Stimulated activated CD4-positive, alpha-beta T cell treated with anti-CD3 and anti-CD28 coated beads, Interleukin-15, amount 100 ng/mL, for 24 hours (primary cell): Measurements from ENCODE around the gene GABPB1.

Experiments
- DNase-seq: peaks from one replicate; pipeline ENCODE4 v3.0.0-alpha.2; 2020

Gene GABPB1

DNA sequence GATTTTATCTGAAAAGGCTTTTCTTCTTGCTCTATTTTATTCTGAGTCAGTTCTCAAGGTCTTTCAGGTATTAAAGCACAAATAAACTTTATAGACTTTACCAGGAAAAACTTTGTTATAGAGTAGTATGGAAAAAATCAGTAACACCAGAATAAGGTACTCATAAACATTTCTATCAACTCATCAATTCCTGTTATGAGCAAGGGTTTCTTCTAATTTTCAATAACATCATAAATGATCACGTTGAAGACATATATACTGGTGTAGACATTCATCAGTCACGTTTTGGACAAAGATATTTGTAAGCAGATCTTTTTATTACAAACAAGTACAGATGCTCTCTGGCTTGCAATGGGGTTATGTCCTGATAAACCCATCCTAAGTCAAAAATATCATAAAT, 79.9 kb downstream of the GABPB1 start:
- DNase-seq = no peak

- DNase-seq = no peak
Observed at GRCh38 chr15:50267577-50267976, 87.4 kb downstream of the GABPB1 start.

- DNase-seq = no peak
Observed at GRCh38 chr15:50265620-50266019, 89.4 kb downstream of the GABPB1 start, which contains the start of gene HDC. Gene HDC, minus strand, starts transcription at chr15:50265726. Its CDS starts 103 bp downstream, at chr15:50265623.

DNA sequence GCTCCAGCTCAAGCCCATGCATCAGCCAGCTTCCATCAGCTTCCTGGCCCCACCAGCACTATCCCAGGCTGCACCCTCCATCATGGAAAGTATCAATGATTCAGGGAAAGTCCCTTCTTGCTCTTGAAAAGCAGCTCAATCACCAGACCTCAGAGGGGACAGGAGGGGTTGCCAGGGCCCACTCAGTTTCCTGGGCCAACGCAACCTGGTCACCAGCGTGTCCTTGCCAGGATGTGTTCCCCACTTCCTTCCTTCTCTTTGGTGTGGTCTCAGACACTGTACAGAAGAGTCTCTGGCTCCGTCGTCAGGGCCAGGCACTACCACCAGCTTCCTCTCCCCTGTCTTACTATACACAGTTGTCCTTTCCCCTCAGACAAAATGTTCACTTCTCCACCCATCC, 92.5 kb downstream of the GABPB1 start:
- DNase-seq = peak; percentile 70

DNA sequence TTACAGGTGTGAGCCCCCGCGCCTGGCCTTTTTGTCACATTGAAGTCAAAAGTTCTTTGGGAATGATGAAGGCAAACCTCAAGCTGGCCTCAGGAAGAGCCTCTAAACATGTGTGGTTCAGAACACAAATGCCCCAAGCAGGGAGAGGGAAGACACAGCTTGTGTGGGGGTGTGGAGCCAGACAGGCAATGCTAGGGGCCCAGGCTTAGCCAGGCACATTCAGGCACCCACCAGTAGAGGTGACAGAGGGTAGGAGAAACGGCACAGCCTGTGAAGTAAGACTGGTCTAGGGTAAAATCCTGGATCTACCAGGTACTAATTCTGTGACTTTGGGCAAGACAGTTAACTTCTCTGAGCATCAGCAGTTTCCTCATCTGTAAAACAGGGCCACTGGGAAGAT, 93.0 kb downstream of the GABPB1 start:
- DNase-seq = peak; percentile 39

DNA sequence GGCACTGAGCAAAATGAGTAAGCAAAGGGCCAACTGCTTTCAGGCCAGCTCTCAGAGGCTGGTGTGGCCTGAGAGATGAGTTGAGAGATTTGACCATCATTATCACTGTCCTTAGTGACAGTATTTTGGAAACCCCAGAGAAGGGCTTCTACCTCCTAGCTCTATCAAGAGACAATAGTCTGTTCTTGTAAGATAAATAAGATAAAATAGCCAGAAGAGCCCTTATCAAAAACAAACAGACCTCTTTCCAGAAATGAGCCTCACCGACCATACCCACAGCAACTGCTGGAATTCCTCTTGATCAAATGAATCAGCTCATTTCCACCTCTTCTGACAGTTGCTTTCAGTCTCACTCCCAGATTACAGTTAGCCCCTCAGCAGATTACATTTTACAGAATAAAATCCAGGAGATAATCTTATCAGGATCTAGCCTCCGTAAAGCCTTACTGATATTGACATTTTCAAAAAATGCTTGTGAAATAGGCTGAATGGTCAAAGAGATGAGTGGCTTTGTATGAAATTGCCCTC, 94.0 kb downstream of the GABPB1 start:
- DNase-seq = no peak

GRCh38 chr15:50259276-50259675, 95.7 kb downstream of the GABPB1 start:
- DNase-seq = no peak

- DNase-seq = no peak
Observed at GRCh38 chr15:50257924-50258323, 97.1 kb downstream of the GABPB1 start.

- no peak for DNase-seq
Observed at GRCh38 chr15:50257332-50257731, 97.7 kb downstream of the GABPB1 start.

GRCh38 chr15:50256188-50257041, 98.6 kb downstream of the GABPB1 start:
- DNase-seq = no peak

GRCh38 chr15:50252556-50252955, 102.4 kb downstream of the GABPB1 start:
- no peak for DNase-seq

- no peak for DNase-seq
Observed at GRCh38 chr15:50251638-50252182, 103.3 kb downstream of the GABPB1 start.

- DNase-seq = no peak
Observed at GRCh38 chr15:50250760-50251394, 104.1 kb downstream of the GABPB1 start.

- DNase-seq = no peak
Observed at GRCh38 chr15:50249704-50250103, 105.3 kb downstream of the GABPB1 start.

DNA sequence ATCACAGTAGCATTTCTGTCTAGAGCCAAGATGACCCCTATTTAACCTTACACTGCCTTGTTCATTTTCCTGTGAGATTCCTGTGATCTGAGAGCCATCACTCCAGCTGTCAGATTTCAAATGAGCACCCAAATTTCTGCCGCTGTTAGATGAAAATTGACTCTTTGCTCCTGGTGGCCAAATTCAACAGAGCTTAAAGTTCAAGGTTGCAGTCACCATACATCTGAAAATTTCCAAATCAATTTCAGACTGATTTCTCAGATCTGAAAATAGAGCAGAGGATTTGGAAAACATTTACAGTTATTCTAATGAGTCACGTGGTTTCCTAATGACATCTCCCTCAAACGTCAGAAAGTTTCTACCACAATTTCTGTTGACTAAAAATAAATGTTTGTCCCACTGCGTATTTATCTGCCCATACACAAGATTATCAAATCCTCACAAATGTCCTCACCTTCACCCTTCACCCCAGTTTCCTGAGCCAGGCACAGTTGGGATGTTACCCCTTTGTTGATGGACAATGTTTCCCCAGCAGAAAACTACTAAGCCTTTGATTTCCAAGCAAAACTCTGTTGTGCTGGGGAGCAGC, 105.9 kb downstream of the GABPB1 start:
- DNase-seq = no peak

DNA sequence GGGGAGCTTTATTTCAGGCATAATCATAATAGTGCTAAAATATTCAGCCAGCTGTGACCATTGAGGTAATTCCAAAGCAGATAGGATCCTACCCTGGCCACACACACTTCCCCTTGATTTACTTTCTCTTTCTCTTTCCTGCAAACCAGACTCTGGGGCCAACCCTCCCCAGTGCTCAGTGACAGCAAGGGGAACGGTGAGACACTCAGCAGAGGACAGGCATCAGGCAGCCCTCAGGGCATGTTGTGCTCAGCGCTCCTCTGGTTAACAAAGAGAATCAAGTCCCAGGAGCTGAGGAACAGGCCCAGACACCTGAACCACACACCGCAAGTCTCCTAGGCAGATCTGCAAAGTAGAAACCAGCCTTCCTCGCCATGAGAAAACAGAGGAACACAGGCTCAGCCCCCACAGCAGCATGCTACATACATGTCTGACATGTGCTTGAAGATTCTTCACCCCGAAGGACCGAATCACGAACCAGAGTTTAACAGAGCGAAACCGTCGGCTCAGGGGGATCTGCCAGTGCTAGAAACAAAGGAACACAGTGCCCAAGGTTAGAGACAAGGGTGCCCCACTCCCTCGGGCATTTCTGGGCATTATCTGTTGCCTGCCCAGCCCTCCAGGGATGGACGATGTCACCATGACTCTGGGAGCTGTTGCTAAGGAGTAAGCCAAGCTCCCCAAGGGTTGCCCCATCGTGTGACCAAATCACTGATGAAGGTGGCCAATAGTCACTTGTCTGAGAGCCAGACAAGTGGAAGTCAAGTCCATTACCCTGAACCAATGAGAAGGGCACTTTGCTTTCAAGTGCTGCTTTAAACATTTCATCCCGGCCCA, 107.0 kb downstream of the GABPB1 start:
- DNase-seq = peak; percentile 65

GRCh38 chr15:50246631-50247030, 108.4 kb downstream of the GABPB1 start:
- no peak for DNase-seq

- no peak for DNase-seq
Observed at GRCh38 chr15:50244959-50245624, 109.9 kb downstream of the GABPB1 start.

DNA sequence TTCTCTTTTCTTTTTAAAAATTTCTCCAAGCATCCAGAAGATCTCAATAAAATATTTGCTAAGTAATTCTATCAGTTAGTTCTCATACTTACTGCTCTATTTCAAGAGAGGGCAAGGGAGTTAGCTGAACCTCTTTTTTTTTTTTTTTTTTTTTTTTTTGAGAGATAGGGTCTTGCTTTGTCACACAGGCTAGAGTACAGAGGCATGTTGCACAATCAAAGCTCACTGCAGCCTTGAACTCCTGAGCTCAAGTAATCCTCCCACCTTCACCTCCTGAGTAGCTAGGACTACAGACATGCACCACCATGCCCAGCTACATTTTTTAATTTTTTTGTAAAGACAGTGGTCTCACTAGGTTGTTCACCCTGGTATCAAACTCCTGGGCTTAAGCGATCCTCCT, 110.8 kb downstream of the GABPB1 start:
- no peak for DNase-seq

- no peak for DNase-seq
Observed at GRCh38 chr15:50241684-50242450, 113.1 kb downstream of the GABPB1 start.

DNA sequence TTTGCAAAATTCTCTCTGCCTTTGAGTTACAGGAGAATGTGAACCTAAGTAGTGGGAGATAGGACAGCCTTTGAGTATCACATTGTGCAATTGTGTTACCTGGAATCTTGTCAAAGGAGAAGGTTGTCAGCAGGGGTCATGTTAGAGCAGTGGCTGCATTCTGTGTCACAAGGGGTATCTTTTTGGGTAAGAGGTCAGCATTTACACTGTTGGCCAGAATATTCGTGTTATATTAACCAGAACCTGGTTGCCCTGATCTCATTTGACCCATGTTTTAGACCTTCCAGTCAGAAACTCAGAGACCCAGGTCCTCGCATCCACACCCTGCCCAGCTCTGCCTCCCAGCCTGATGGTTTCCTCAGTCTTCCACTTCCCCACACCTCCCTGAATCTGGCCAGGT, 116.7 kb downstream of the GABPB1 start:
- no peak for DNase-seq
